Measurements from ENCODE around the gene CSTF1.
"Not testable (repeated sequence)": the region's sequence is repeated elsewhere in the genome, so short reads cannot be mapped to it uniquely, and the experiment has no call there.

Gene CSTF1

DNA sequence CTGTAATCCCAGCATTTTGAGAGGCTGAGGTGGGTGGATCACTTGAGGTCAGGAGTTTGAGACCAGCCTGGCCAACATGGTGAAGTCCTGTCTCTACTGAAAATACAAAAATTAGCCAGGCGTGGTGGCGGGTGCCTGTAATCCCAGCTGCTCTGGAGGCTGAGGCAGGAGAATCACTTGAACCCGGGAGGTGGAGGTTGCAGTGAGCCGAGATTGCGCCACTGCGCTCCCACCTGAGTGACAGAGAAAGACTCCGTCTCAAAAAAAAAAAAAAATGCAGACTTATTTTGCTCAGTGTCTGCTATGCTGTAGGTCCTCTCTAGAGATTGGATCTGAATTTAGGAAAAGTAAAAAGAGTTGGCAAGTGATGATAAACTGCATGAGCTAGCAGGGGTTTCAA lies 18.8 kb downstream of the CSTF1 start:
- not testable (repeated sequence) for DNase-seq

DNA sequence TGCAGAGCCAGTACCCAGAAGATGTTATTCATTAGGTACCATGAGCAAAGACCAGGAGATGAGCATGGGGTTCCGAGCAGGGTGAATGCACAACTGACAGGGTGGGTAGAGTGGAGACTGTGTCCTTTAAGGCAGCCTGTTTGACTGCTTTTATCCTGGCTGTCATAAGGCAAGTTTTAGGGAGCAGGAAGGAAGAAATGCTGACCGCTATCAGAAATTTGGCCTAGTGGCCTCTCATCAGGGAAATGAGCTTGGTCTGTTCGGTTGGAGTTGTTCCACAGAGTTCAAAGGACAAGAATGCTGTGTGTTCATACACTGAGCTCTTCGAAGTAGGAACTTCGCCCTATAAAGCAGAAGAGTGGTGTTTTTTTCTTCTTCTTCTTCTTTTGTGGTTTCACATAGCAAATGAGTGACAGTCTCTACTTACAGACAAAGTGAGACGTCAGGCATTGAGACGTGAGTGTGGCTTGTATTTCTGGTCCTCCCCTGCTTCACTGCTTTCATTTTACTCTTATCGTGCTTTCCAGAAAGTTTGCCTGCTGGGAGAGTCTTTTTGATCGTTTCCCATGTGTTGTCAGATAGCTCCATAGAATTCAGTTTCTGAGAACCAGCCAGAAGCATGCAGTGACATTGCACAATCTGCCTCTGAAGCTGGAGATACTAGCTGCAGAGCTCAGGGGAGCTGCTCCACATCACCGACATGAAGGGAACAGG lies 19.5 kb downstream of the CSTF1 start, which contains the start of gene CASS4:
CASS4 (plus strand) TSS at position 502 of the 714 bp plus-strand sequence; CDS start at position 701, 199 bp downstream.
- DNase-seq = no peak

DNA sequence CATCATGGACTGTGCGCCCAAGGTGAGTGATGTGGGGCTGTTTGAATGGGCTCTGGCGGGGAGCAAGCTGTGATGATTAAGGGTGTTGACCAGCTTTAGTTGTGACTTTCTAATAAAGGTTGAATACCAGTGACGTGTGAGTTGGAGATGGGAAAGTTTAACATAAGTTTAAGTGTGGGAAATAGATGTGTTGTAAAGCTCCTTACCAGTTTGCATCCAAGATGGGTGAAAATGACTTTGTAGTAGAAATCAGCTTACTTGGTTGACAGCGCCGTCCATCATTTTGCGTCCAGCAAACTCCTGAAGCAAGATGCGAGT lies 20.0 kb downstream of the CSTF1 start:
- no peak for DNase-seq

DNA sequence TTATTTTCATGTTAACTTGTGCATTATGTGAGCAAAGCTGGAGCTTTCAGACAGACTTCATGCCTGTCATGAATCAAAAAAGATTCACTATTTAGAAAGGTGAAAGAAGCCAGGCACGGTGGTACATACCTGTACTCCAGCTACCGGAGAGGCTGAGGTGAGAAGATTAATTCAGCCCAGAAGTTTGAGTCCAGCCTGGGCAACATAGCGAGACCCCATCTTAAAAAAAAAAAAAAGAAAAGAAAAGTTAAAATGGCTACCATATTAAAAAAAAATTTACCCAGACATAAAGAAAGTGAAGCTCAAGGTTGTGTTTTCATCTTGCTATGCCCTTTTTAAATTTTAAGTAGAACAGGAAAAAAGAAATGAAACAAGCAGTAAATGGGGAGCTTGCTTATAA lies 20.5 kb downstream of the CSTF1 start:
- no peak for DNase-seq

DNA sequence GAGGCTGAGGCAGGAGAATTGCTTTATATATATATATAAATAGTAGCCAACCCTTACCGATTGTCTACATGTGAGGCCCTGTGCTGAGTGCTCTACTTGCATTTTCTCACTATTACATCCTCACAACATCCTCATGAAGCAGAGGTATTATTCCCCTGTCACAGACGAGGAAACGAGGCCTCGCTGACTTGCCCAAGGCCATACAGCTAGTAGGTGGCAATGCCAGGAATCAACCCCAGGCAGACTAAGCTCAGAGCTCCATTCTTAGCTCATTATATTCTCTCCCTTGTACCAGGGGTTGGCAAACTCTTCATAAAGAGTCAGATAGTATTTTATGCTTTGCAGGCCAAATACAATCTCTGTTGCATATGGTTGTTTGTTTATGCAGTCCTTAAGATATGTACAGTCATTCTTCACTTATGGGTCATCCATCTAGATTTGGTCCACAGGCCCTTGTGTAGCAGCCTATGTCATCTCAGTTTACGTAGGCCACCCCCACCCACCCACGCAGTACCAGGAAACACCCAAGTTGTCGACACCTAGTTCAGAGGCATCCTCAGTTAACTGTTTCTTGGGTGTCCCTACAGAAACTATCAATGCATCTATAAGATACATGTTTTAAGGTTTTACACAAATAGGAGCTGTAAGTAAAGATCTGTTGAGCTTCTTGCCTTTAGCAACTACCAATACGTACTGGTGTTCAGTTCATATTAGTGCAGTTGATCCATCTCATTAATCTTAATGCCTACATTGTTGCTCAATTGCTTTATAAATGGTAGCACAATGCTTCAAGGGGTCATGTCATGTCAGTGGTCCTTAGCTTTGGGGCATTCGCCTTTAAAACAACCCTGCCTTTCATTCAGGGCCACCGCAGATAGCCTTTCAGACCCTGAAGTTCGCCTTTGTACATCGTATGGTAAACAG lies 22.7 kb downstream of the CSTF1 start:
- DNase-seq = no peak

DNA sequence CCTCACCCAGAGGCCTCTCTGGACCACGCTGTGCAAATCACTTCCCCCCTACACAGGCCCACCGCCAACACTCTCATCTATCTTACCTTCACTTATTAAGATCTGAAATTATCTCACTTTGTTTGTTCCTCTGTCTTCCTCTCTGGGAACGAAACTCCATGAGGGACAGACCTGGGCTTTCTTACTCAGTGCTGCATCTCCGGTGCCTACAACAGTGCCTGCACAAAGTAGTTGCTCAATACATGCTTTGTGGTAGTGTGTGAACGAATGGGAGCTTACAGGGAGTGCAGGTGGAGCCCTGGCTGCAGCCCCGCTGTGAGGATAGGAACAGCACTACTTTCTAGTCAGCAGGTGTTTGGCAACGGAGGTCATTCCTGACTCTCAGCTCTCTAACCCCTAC lies 25.0 kb downstream of the CSTF1 start:
- no peak for DNase-seq

DNA sequence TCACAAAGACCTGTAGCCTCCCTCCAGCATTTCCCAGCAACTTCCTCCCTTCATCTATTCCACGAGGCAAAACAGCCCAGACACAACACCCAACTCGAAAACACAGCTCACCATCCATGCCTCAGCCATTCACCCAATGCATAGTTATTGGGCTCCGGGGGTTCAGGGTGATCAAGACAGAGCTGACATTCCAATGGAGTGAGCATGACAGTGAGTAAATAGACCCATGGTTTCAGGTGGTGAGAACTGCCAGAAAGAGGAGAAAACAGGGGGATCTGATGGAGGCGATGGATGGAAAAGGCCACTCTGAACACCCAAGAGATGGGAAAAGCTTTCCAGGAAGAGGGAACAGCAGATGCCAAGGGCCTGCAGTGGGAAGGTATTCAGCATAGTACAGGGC lies 25.5 kb downstream of the CSTF1 start:
- no peak for DNase-seq

DNA sequence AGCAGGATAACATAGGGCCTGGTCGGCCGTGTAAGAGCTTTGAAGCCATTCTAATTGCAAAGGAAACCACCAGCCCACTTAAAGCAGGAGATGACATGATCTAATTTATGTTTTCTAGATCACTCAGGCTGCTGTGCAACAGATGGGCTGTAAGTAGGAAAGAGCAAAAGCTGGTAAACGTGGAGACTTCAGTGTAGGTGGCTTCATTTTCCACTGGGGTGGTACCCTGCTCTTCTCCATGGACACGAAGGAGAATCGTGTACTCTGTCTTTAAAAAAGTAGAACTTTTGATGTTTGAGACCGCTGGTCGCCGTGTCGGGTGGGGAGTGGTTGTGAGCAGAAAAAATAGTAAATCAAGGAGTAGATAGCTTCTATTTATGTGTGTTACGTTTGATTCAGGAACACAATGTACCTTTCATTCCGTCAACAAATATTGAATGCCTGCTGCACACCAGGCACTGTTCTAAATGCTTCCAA lies 26.0 kb downstream of the CSTF1 start:
- DNase-seq = peak; percentile 37

DNA sequence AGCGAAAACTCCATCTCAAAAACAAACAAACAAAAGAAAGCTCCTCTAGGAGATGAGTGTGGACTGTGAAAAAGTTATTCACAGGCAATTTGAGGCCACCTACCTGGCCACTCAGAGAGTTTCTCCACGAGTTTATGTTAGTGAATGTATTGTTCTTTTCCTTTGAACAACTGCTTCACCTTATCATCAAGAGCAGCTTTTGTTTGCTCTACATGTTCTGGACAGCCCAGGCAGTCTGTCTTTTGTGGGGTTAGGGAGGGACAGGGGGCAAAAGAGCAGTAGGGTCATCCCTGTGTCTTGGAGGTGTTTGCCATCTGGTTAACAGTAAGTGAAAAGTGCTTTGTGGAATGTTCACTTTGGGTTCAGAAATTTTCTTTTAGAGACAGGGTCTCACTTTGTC lies 27.6 kb downstream of the CSTF1 start:
- no peak for DNase-seq

DNA sequence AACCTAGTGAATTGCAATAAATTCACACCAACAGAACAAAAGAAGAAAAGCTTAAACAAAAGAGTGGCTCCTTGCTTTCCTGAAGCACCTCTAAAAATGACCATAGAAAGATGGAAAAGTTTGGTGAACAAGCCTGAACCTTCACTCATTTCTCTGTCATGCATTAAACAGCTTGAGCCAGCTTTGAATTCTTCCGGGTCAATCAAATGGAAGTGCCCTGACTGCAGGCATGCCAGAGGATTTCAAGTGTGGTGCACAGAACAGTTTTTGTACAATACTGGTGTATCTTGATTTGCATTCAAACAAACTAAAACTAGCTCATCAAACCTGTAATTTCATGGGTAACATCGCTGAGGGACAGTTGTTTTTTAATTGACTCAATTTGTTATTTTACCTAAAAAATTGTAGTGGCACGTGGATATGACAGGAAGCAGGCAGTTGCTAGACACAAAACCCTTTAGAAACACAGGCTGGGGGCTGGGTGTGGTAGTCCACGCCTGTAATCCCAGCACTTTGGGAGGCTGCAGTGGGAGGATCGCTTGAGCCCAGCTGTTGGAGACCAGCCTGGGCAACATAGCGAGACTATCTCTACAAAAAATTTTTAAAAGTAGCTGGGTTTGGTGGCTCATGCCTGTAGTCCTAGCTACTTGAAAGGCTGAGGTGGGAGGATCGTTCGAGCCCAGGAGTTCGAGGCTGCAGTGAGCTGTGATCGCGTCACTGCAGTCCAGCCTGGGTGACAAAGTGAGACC lies 28.7 kb downstream of the CSTF1 start:
- no peak for DNase-seq

DNA sequence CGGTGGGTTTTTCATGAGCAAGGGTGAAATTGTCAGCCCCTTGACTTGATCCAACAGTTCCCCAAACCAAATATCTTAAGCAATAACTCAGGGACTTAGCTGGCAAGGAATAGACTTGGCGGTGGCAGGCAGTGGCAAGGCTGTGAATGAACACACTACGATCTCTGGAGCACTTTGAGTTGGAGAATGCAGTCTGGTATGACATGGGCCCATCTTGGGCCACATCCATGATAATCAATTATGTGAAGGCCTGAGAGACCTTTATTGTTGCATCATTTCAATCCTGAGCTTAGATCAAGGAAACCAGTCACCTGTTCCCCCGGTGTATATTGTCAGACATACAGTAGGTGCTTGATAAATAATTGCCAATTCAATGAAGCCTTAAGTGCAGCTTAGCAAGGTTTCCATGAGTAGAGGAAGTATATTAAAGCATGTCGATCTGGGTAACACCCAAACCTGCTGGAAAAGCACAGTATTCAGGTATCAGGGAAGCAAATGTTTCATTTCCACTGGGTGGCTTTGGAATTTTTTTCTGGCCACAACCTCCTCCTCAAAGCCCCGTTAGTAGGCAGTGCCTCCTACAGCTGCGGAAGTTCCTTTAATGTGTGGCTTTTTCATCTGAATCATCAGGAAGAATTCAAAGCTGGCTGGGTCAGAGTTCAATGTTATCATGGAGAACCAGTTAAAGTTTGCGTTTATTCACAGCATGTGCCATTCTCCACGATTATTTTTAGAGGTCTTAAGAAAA lies 29.8 kb downstream of the CSTF1 start:
- DNase-seq = no peak

DNA sequence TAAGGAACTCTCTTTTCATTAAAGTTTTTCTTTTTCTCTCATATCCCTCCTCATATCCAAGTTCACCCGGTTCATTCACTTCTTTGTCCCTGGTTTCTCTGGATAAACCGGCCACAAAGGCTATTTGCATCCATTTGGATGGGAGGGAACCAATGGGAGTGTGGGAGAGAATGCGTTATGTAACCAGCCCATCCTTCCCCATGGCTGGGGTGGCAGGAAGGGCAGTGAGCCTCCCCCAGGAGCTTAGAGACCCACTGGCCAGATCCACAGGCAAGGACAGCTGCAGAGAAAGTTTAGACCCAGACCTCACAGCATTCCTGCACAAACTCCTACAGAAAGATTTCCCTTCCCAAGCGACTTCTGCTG lies 30.4 kb downstream of the CSTF1 start:
- DNase-seq = no peak

DNA sequence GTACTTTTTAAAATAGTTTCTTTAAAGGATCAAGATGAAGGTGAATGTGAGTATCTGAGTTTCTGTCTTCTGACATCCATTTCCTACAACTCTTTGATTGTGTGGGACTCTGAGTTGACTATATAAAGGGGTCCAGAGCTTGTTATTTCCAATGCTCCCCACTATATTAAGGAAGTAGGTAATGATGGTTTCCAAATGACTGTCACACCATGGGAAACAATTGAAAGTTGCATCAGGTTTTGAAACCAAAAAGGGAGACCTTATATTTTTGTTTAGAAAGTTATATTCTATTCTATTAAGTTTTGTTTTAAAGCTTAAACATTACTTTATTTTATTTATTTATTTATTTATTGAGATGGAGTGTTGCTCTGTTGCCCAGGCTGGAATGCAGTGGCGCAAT lies 30.8 kb downstream of the CSTF1 start:
- no peak for DNase-seq

DNA sequence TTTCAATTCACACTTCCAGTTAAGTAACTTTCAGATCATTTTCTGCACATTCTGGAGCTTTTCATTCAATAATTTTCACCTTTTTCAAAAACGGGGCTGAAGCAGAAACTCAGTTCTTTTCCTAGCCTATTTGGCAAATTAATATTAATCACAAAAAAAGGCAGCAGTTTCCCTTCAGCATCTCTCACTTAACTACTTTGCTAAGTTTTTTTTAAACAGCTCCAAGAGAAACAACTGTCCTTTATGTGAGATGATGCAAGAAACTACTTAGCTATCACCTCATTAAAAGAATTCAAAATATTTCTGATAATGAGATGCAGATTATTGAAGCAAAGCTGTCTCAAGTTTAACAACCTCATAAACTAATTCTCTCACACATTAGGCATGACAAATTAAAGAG lies 31.4 kb downstream of the CSTF1 start:
- DNase-seq = no peak

DNA sequence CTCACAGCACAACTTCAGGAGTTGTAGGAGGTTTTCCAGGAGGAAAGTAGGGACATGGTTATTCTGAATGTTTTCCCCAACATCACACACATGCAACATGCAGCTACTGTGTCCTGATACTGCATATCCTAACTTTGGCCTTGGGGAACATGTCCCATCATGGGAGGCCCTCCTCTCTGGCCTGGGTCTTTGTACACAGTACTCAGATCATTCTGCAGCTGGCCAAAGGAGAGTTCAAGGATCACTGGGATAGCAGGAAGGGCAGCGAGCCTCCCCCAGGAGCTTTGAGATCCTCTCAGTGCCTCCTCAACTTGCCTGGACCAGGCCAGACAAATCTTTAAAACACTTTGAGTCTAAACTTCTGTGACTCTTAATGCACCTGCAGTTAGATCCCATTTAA lies 32.5 kb downstream of the CSTF1 start:
- no peak for DNase-seq

DNA sequence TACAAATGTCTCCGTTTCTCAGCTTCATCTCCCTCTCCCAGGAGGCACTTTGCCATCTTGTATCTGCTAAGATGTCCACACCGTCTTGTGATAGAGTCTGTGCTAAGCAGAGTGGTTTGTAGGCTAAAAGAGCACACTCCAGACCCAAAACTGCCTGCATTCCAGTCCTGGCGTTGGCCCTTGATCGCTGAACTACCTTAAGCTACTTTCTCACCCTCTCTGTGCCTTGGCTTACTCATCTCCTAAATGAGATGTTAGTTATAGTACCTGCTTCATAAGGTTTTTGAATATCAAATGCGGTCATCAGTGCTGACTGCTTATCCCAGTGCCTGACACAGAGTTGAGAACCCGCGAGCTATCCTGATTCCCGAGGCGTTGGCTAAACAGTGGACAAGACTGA lies 33.6 kb downstream of the CSTF1 start:
- no peak for DNase-seq

DNA sequence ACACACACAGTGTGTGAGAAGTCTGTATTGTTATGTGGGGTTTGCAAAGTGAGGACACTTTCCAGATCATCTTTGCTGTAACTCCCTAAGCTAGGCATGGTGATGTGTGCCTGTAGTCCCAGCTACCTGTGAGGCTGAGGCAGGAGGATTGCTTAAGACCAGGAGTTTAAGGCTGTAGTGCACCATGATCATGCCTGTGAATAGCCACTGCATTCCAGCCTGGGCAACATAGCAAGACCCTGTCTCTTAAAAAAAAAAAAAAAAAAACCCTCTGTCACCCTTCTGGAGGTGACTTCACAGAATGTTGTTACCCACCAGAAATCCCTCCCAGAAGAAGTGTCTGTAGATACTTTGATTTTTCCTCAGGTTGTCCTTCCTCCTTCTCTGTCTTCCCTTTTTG lies 34.5 kb downstream of the CSTF1 start:
- DNase-seq = no peak

DNA sequence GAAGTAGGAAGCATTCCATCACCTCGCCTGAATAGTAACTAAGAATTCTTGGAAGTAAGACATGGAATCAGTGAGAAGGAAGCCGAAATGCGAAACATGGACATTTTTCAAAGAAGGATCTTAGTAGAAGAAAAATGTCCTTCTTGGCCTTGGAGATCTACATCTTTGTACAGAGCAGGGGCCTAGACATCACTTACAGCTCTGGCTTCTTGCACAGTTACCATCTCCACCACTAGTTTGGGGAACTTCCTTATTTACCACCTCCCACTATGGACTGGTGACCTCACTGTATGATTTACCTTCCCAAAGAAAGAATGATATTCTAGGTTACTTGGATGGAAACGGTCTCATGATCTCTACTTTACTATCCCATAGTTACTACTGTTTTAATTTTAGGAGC lies 35.4 kb downstream of the CSTF1 start:
- no peak for DNase-seq

DNA sequence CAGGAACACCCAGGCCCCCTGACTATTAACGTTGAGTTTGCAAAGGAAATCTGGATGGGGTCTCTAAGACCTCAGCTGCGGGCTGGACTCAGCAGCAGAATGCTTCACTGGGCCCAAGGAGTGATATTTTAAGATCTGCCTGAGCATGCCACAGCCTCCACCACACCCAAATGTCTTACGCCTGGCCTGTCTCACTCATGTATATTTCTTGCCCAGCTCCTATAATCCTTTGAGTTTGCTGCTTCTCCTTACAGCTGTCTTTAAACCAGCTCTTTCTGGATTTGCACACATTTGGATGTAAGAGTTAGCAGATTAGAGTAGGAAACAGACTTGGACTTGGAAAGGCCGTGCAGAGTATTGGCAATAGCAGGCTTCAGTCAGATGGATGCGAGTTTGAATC lies 36.0 kb downstream of the CSTF1 start:
- no peak for DNase-seq

DNA sequence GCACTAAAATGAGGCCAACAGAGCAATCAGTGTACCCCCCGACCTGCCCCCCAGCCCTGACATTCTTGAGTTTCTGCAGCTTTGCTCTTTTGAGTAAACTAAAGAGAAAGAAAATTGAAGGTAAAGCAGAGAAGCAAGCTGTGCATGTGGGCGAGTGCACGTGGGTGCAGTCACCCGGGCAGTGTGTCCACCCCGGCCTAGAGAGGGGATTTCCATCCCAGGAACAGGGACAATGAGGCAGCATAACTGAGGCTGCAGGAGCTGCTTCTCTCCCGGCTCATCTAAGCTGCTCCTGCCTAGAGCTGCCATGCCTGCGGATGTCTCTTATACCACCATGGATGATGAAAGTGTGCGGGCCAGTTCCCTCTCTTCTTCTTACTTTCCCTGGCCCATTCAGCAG lies 36.4 kb downstream of the CSTF1 start:
- no peak for DNase-seq

DNA sequence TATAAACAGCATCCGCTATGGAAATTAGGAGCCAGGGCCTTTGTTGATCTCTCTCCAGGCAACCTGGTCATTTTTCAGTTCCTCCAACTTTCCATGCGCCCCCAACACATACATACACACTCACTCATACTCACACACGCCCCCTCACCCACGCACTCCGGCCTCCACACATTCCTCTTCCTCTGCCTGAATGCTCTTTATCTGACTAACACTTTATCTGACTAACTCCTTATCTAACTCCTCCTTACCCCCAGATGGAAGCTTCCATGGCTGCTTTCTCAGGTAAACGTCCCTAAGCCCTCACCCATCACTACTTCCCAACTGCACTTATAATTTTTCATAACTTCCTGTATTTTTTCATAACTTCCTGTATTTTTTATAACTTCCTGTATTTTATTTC lies 37.1 kb downstream of the CSTF1 start:
- no peak for DNase-seq

DNA sequence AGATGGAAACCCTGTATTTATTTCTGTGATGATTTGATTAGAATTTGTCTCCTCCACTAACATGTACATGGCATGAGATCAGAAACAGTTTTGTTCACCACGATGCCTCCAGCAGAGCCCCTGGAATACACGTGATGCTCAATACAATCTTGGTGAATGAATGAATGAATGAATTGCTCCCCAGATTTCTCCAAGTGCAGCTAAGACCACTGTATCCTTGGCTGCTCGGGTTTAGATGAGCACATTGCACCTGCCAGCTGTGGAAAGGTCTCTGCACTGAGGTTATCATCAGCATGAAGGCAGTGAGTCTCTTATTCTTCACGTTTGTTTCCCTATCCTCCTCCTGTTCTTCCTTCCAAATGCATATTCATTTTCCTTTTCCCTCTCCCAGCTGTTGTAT lies 37.5 kb downstream of the CSTF1 start:
- DNase-seq = no peak

DNA sequence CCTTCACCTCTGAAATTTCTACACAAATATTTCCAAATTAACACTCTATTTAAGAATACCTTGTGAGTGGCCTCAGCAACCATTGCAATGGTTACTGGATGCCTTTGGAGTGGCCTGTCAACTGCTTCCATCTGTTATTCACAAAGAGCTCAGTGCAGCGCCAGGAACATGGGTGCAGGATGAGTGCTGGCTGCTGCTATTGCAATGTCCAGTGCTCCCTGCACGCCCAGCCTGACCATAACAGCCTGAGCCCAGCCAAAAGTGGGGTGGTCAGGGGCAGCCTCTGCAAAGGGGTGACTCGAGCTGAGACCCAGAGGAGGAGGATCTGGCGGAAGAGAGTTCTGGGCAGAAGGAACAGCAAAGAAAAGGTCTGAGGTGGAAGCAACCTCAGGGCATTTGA lies 38.0 kb downstream of the CSTF1 start:
- no peak for DNase-seq

All from NCI-H82 (cell line).